Uterus (tissue), 2 donors: Measurements from ENCODE around the gene PSTPIP1.

Source experiments
- CTCF ChIP-seq, 4 experiments: fragments of 200-600 bp in 2 of 4; fragments of 450-650 bp in 2 of 4; sonication (generic) in 2 of 4; IDR thresholded peaks; one replicate each; pipeline ENCODE4 v1.5.1; 2016 to 2019; ENCODE audit warnings: antibody characterized with exemption in 4 of 4, mild to moderate bottlenecking in 2 of 4, moderate library complexity in 1 of 4
- POLR2A ChIP-seq, 2 donors: fragments of 450-650 bp; IDR thresholded peaks; one replicate each; pipeline ENCODE4 v1.6.1; 2016; ENCODE audit warnings: antibody characterized with exemption in 2 of 2, mild to moderate bottlenecking in 1 of 2, moderate library complexity in 1 of 2

DNA sequence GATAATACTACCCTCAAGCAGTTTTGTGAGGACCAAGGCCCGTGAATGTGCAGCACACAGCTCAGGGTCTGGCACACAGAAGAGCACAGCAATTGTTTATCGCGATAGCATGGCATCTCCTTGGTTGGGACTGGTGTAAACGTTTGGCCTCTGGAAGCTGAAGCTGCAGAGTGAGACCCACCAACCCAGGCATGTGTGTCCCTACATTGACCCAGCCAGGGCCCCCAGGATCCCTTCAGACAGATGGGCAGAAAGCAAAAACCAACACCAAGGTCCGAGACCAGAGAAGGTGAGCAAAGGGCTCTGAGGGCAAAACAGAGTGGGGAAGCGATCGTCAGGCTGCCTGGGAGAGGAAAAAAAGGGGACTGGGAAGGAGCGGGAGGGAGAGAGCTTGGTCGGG, 12.6 kb upstream of the PSTPIP1 start:
- TF ChIP-seq CTCF (IDR thresholded peaks at IDR 0.05) (no peak), POLR2A (IDR thresholded peaks at IDR 0.05) (no peak)
